Stimulated activated CD4-positive, alpha-beta T cell treated with anti-CD3 and anti-CD28 coated beads, Interleukin-1b, Interleukin-23, amount 100 ng/mL, for 4 hours (primary cell): ENCODE measurements around the gene SEZ6L2.
A peak's percentile ranks its signal among the peaks of the same experiment; 100 is the strongest.
"Not testable (repeated sequence)": the region's sequence is repeated elsewhere in the genome, so short reads cannot be mapped to it uniquely, and the experiment has no call there.

Experiments
- DNase-seq, 2 donors: peaks; one replicate each; pipeline ENCODE4 v3.0.0-alpha.2; 2020; ENCODE audit warnings: low read depth in 2 of 2

The SEZ6L2 gene

GRCh38 chr16:29857133-29857760 lies 42.1 kb downstream of the SEZ6L2 start:
- DNase-seq = no peak

- DNase-seq = no peak
These were observed 44.7 kb downstream of the SEZ6L2 start for GRCh38 chr16:29854520-29855100.

GRCh38 chr16:29852654-29853053 lies 46.7 kb downstream of the SEZ6L2 start:
- DNase-seq = no peak

DNA sequence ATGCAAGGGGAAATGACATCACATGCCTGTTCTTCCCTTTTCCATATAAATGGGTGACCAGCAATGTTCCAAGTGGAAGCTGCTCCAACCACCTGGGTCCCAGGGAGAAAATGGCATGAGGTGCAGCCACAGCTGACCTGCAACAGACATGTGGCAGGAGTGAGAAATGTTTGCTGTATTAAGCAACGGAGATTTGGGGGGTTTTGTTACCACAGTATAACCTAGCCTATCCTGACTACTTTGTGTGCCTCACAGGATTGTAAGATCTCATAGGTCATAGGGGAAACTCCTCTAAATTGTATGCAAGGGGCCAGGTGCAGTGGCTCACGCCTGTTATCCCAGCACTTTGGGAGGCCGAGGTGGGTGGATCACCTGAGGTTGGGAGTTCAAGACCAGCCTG lies 48.4 kb downstream of the SEZ6L2 start:
- DNase-seq = no peak

DNA sequence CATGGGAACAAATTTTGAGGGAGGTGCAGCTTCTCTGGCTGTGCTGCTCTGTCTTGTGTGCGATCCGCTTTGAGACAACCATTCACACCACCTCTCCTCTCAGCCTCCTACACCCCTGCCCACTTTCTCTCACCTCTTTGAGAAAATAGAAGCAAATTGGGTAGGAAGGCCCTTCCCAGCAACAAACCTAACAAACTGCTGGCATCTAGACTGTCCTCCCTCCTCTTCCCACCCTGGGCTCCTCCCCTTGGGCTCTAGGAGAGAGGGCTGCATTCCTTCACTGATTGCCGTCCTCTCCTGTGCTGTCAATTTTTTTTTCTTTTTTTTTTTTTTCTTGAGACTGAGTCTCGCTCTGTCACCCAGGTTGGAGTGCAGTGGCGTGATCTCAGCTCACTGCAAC lies 49.8 kb downstream of the SEZ6L2 start:
- no peak for DNase-seq

DNA sequence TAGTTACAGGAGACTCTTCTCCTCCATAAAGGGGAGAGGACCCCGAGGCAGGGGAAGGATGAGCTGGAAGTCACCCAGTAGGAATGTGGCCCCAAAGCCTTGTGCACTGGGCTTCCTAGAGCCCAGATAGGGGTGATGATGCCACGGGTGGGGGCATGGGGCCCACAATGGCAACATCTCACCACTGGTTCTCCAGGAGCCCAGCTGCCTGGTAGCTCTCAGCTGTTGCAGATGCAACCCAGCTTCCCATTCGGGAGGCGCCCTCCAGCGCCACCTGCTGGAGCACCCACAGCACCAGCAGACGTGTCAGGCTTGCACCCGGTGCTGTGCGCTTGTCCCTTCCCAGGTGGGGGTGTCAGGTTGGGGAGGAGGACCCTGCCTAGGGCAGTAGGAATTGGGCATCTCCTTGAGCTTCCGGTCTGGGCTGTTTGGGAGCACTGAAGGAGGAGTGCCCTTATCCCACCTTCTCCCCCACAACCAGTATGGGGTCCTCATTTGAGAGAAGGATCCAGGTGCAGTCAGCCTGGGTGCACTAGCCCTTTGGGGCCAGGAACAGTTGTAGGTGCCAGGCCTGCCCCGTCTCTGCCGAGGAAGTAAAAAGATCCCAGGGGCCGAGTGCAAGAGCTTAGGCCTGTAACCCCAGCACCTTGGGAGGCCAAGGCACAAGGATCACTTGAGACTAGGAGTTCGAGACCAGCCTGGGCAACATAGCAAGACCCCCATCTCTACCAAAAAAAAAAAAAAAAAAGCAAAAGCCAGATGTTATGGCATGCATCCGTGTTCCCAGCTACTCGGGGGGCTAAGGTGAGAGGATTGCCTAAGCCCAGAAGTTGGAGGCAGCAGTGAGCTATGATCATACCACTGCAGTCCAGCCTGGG lies 50.7 kb downstream of the SEZ6L2 start:
- DNase-seq = peak; percentile 81

DNA sequence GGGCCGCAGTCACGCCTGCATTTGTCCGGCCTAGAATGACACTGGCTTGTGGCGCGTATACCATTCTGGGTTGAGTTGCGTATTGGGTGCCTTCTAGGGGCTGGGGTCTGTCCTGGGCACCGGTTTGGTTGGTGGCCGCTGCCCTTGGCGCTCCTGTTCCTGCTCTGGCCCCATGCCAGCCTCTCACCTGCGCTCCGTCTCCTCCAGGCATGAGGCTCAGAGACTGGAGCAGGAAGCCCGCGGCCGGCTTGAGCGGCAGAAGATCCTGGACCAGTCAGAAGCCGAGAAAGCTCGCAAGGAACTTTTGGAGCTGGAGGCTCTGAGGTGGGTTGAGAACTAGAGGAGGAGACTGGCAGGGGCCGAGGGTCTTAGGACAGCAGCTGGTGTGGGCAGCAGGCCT lies 53.7 kb downstream of the SEZ6L2 start:
- DNase-seq = no peak

- no peak for DNase-seq
These were observed 54.6 kb downstream of the SEZ6L2 start for GRCh38 chr16:29844575-29845331.

DNA sequence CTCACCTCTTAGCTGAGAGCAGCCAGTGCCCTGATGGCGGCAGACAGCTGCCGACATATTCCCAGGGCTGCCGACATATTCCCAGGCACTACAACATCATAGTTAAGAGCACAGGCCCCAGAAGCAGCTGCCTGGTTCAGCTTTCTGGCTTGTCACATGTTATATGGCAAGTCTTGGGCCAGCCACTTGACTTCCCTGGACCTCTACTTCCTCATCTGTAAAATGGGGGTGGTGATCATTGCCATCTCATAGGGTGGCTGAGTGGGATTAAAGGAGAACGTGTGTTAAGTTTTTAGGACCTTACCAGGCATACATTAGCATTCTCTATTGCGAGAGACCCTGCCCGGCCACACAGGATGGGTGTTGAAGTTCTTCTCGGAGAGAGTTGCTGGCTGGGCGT lies 55.4 kb downstream of the SEZ6L2 start:
- no peak for DNase-seq

GRCh38 chr16:29842732-29843346 lies 56.5 kb downstream of the SEZ6L2 start:
- no peak for DNase-seq

DNA sequence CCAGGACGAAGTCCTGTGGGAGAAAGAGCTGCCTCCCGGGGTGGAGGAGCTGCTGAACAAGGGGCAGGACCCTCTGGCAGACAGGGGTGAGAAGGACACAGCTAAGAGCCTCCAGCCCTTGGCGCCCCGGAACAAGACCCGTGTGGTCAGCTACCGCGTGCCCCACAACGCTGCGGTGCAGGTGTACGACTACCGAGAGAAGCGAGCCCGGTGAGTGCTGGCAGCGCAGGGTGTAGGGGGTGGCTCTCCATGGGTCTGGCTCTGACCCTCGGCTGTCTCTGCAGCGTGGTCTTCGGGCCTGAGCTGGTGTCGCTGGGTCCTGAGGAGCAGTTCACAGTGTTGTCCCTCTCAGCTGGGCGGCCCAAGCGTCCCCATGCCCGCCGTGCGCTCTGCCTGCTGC lies 57.7 kb downstream of the SEZ6L2 start:
- no peak for DNase-seq

- no peak for DNase-seq
These were observed 59.1 kb downstream of the SEZ6L2 start for GRCh38 chr16:29840240-29840639.

GRCh38 chr16:29839822-29840221 lies 59.5 kb downstream of the SEZ6L2 start:
- no peak for DNase-seq

- DNase-seq = no peak
These were observed 61.5 kb downstream of the SEZ6L2 start for GRCh38 chr16:29837841-29838240.

DNA sequence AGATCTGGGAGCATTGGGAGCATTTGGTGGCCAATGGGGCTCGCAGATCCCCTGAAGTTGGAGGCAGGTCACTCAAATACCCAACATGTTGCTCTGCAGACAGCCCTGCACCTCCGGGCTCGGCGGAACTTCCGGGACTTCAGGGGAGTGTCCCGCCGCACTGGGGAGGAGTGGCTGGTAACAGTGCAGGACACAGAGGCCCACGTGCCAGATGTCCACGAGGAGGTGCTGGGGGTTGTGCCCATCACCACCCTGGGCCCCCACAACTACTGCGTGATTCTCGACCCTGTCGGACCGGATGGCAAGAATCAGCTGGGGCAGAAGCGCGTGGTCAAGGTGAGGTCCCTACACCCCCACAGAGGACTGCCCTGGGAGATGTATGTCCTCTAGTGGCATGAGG lies 62.7 kb downstream of the SEZ6L2 start:
- no peak for DNase-seq

DNA sequence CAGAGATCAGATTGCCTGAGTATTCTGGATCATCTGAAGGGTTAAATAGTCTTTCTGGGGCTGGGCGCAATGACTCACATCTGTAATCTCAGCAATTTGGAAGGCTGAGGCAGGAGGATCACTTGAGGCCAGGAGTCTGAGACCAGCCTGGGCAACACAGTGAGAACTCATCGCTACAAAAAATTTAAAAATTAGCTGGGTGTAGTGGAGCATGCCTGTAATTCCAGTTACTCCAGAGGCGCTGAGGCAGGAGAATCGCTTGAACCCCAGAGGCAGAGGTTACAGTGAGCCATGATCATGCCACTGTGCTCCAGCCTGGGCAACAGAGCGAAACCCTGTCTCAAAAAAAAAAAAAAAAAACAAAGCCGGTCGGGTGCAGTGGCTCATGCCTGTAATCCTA lies 63.4 kb downstream of the SEZ6L2 start:
- DNase-seq = no peak

- DNase-seq = no peak
These were observed 65.3 kb downstream of the SEZ6L2 start for GRCh38 chr16:29834079-29834478.

- DNase-seq = not testable (repeated sequence)
These were observed 66.1 kb downstream of the SEZ6L2 start for GRCh38 chr16:29833219-29833618.

DNA sequence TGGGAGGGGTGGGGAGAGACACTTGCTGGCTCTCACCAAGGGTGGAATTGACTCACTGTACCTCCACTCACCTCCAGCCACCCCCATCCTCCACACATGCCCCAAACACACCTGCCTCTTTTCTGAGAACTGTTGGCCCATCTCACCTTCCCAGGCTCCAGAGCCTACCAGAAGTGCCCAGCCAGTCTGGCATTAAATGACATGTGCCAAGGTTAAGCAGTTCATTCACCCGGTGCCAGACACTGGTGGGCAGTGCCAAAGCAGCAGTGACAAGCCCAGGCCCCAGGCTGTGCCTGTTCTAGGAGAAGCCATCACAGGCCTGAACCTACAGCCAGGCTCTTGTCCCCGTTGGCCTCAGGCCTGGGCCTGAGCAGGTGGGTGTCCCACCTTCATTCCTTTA lies 67.9 kb downstream of the SEZ6L2 start:
- no peak for DNase-seq

- DNase-seq = no peak
These were observed 68.6 kb downstream of the SEZ6L2 start for GRCh38 chr16:29830774-29831173.

DNA sequence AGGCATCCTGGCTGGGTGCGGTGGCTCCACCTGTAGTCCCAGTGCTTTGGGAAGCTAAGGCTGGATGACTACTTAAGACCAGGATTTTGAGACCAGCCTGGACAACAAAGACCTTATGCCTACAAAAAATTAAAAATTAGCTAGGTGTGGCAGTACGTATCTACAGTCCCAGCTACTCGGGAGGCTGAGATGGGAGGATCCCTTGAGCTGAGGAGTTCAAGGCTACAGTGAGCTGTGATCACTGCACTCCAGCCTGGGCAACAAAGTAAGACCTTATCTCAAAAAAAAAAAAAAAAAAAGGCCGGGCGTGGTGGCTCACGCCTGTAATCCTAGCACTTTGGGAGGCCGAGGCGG lies 73.0 kb downstream of the SEZ6L2 start:
- no peak for DNase-seq
